HG02885 (cell line): ENCODE data around the gene OTOF.

Source experiments
- ATAC-seq: cut with Tn5 transposase; IDR thresholded peaks from one replicate; pipeline ENCODE4 v1.9.1; 2021; ENCODE audit warnings: mild to moderate bottlenecking; ENCODE audit not compliant: unreplicated experiment, poor library complexity

Gene OTOF

DNA sequence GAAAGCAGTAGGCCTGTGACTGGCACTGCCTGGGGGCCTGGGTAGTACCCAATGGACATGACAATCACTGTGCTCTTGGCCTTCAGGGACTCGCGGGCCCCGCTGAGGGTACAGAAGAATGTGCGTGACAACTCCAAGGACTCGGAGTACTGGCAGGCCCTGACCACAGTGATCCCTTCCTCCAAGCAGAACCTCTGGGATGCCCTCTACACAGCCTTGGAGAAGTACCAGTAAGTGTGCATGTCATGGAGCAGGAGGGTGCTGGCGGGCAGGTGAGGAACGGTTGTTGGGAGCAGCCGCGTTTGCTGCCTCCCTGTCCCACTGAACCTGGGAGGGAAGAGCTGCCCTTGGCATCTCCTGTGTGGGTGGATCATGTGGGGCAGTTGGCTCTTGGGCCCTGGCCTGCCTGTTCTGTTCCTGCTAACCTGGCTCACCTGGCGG lies 23.3 kb downstream of the OTOF start:
- no peak for ATAC-seq

DNA sequence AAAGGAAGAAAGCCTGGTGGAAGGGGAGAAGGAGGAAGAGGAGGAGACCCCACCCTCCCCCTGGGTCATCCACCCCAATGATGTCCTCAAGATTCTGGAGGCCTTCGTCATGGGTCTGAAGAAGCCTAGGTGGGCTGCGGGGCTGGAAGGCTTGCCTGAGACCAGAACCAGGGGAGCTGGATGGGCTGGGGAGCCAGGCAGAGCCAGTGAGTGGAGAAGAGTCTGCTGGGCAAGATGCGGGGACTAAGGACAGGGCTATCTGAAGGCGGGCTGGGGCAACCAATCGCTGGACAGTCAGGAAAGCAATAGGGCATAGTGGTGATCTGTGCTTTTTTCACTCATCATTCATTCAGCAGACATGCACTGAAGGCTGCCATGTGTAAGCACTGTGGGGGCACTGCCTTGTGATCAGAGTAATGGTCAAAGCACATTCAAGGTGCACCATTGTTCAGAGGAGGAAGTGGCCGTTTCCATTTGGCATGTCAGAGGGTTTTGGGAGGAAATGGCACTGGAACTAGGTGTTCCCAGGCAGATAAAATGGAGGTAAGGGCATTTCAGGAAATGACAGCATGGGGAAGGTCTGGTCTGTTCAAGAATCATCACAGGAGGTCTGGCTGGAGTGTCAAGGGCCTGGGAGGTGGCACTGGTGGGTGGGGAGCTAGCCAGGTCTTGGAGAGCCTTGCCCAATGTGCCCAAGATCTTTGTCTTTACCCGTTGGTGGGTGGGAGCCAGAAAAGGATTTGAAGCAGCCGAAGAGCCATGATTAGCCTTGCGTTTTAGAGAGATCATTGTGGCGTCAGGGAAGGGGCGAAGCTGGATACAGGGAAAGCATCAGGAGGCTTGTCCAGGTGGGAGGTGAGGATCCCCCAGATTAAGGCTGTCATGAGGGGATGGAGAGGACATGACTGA lies 24.2 kb downstream of the OTOF start:
- ATAC-seq: no peak

DNA sequence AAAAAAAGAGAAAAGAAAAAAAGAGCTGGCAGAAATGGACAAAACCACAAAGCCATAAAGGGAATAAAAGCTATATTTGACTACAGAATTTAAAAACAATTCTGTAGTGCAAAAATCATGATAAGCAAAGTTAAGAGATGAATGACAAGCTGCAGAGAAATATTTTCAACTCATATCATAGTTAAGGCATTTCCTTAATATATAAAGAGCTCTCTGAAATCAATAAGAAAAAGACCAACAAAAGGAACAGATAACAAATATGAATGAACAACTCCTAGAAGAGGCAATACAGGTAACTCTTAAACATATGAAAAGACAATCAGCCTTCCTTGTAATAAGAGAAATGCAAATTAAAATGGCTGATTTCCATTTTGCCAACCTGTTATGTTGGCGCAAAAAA lies 26.2 kb downstream of the OTOF start:
- ATAC-seq: no peak

- no peak for ATAC-seq
These were observed 27.8 kb downstream of the OTOF start for GRCh38 chr2:26450031-26450635.

DNA sequence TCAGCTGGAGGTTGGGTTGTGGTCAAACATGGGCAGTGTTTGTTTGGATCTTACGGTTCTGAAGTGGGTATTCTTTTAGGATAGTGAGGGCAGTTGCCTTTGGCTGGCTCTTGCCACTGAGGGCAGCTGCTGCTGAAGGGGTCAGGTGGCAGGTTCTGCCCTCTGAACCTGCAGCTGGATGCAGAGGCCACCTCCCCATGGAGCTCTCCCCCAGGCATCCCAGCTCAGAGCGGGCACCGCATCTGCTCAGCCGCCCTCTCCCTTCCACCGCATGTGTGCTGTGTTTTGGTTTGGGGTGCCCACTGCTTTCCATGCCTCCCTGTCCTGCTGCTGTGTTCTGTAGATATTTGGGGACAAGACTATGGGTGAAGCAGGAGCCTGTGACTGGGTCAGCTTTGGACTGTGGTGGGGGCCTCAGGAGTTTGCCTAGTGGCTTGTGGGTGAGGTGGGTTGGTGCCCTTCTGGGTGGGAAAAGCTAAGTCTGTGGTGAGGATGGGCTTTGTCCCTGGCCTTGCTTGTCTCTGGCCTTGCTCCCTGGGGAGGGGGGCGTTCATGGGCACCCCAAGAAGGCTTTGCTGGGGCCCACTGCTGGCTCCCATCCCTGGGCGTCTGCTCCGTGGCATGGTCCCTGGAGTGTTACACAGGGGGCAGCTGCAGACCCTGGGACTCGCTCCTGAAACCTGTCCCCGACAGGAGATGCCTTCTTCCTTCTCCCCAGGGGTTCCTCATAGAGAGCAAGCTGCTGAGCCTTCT lies 28.5 kb downstream of the OTOF start:
- no peak for ATAC-seq

DNA sequence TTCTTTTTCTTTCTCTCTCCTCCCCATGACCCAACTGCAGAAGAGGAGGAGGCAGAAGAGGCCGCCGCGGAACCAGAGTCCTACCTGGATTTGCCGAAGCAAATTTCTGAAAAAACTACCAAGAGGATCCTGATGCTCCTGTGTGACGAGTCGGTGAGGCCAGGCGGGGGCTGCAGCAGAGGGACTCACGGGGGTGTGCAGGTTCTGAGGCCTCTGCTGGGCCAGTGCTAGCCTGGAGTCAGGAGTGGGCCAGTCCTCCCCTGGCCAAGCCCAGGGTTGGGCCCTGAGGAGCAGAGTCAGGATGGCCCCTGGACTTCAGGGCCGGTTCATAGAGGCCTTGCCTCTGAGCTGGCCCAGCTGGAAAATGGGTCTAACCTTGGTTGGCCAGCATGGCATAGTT lies 29.3 kb downstream of the OTOF start:
- no peak for ATAC-seq

GRCh38 chr2:26444236-26444635 lies 33.7 kb downstream of the OTOF start:
- no peak for ATAC-seq

GRCh38 chr2:26442707-26443106 lies 35.2 kb downstream of the OTOF start:
- ATAC-seq: no peak

GRCh38 chr2:26442301-26442700 lies 35.6 kb downstream of the OTOF start:
- no peak for ATAC-seq

DNA sequence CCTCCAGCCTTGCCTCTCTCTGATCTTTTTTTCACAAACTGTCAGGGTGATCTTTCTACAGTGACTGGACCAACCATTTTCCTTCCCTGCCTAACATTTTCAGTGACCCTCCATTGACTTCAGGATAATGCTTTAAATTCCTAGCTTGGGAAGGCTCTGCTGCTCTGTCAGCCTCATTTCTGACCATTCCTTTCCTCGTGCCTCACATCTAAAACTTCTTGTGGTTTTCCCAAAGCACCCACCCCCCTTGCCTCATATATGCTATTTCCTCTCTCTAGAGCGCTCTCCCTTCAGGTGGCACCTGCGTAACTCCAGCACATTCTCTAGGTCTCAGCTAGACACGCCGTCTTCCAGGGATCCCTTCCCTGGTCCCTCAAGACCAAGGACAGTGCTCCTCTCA lies 39.0 kb downstream of the OTOF start:
- no peak for ATAC-seq

GRCh38 chr2:26438526-26438925 lies 39.4 kb downstream of the OTOF start:
- no peak for ATAC-seq

DNA sequence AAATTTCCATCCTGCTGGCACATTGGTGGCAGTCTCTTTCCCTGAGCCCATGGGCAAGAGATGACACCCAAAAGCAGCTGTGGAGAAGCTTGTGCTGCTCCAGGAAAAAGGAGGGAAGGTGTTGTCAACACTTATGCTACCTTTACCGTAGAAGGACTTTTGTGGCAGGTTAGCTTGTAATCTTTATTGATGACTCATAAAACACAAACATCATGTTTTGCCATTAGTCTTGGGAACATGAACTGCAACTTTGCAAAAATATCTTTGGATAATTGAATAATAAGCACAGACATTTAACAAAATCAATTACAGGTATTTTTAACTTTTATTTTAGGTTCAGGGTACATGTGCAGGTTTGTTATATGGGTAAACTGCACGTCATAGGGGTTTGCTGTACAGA lies 42.8 kb downstream of the OTOF start:
- ATAC-seq: no peak

GRCh38 chr2:26432859-26433258 lies 45.1 kb downstream of the OTOF start:
- ATAC-seq: no peak

- ATAC-seq: no peak
These were observed 45.6 kb downstream of the OTOF start for GRCh38 chr2:26432363-26432762.

DNA sequence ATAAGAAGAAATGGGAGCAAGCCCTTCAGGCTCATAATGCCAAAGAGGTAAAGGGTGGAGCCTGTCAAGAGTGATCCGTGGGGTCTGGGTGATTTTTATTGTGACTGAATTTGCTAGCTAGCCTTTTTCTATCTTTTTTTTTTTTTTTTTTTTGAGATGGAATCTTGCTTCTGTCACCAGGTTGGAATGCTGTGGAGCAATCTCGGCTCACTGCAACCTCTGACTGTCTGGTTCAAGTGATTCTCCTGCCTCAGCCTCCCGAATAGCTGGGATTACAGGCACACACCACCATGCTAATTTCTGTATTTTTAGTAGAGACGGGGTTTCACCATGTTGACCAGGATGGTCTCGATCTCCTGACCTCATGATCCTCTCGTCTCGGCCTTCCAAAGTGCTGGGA lies 47.1 kb downstream of the OTOF start:
- ATAC-seq: no peak

- ATAC-seq: no peak
These were observed 47.9 kb downstream of the OTOF start for GRCh38 chr2:26429779-26430578.

GRCh38 chr2:26428846-26429245 lies 49.1 kb downstream of the OTOF start:
- ATAC-seq: no peak

GRCh38 chr2:26424221-26424620 lies 53.7 kb downstream of the OTOF start:
- no peak for ATAC-seq

- no peak for ATAC-seq
These were observed 54.2 kb downstream of the OTOF start for GRCh38 chr2:26423750-26424149.

DNA sequence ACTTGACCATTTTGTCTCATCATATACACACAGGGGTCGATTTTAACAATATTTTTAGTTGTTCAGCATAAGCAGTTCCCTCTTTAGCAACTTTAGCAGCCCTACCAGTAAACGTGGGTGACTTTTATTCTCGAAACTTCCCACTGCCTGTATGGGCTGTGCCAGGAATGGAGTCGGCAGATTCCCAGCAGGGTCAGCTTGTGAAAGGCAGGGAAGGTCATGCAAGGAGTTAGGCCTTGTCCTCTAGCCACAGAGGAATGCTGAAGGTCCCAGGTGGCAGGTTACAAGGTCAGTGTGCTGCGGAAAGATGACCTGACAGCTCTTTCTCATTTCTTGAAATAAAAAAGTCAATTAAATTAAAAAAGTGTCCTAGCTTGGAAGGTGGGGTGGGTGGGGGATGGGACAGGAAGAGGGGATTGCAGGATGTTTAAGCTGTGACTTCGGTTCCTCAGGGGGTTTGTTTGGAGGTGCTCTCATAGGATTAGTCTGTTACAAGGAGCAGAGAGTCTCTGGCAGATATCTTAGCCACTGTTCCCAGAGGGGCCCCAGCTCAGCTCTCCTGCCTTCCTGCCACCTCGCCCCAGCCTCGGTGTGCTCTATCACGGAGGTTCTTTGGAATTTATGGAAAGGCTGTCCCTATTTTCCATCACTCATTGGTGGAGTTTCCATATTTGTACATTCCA lies 54.8 kb downstream of the OTOF start:
- no peak for ATAC-seq
